ENCODE results near the gene HOXD3. TPM values are rescaled to one million over a fixed set of nuclear protein-coding genes. Genes with fewer than 3 reads are reported as not detected.

Gene HOXD3
- total and polyA plus RNA-seq, 2 of the 8 experiments (the other 6 are each of a cell fraction or from before 2014, with no cell fraction given): not detected

DNA sequence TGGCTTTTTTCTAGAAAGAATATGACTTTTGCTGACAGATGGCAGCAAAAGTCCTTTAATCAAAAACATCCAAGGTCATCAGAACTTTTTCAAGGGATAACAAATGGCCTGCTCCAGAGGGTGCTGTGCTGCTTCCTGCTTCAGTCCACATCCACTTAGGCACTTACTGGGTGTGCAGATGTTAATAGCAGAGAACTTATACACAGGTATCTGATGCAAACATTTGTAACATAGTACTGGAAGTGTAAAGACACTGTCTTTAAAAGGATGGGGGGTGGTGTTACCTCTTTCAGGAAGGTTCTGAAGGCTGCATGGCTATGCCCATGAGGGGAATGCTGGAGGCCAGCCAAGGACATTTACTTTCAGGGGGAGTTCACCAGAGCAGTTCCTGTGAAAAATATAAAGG is 22.1 kb upstream of the HOXD3 start:
- H3K23ac ChIP-seq (ENCODE audit: insufficient read length): no peak overlapping the region
- no peak overlapping the region for H2BK15ac ChIP-seq (ENCODE audit: low read length)
- peaks cover 6 to 30% of the 10 kb centered on the region in 2 experiments for H4K20me1 ChIP-seq (replicated peaks in 1 of 2; ENCODE audit: control insufficient read depth in 1 of 2, insufficient read depth in 2 of 2, low read length in 2 of 2)
- no peak overlapping the region for H2BK12ac ChIP-seq (ENCODE audit: low read depth, low read length)
- H3K79me2 ChIP-seq (ENCODE audit: control insufficient read depth in 1 of 2, insufficient read depth in 2 of 2, low read length in 2 of 2): no peaks in the 10 kb centered on the region
- no peak overlapping the region for H3K56ac ChIP-seq (replicated peaks; ENCODE audit: insufficient read length, low read depth, low read length)
- FAIRE-seq (no peak), DNase-seq (ENCODE audit: low read depth in 1 of 2, low spot score in 2 of 2) (peak in 1 of 2 experiments; percentile 33)
- H3K27ac ChIP-seq (ENCODE audit: low read depth, low read length): no peak overlapping the region
- H2AK5ac ChIP-seq (ENCODE audit: low read depth, low read length): no peak overlapping the region
- no peak overlapping the region for H4K91ac ChIP-seq (replicated peaks; ENCODE audit: insufficient read length, low read length)
- H3K27me3 ChIP-seq (replicated peaks in 1 of 4; ENCODE audit: control insufficient read depth in 3 of 4, extremely low read depth in 1 of 4, insufficient read depth in 3 of 4, low read length in 3 of 4): peaks cover 93 to 100% (median 98%) of the 10 kb centered on the region in 4 experiments
- H3K4ac ChIP-seq (replicated peaks; ENCODE audit: insufficient read length, low read depth, low read length): no peak overlapping the region
- peaks cover 0 to 19% (median 0%) of the 10 kb centered on the region in 4 experiments; a peak in 1 of 8 replicates for H3K36me3 ChIP-seq (ENCODE audit: control insufficient read depth in 2 of 4, insufficient read depth in 4 of 4, low read length in 3 of 4)
- no peak overlapping the region for H4K8ac ChIP-seq (ENCODE audit: extremely low read depth, insufficient read depth, low read length)
- H2BK20ac ChIP-seq (ENCODE audit: low read length): no peak overlapping the region
- no peak overlapping the region for H3K18ac ChIP-seq (ENCODE audit: extremely low read depth, low read length)
- POLR2A ChIA-PET (ENCODE audit: partially characterized antibody): no interaction called here
- no peak overlapping the region for H3K9ac ChIP-seq (replicated peaks in 1 of 4; ENCODE audit: extremely low read depth in 1 of 4, low read depth in 3 of 4, low read length in 3 of 4)
- no peak overlapping the region for H2AFZ ChIP-seq (ENCODE audit: low read length)
- no peaks in the 10 kb centered on the region for H3K9me3 ChIP-seq (ENCODE audit: insufficient read depth in 2 of 2, low read depth in 1 of 2, low read length in 1 of 2)
- TF ChIP-seq HDAC6 (IDR thresholded peaks at IDR 0.05; ENCODE audit: low read depth, low read length) (no peak), RNF2 (IDR thresholded peaks at IDR 0.05; ENCODE audit: borderline replicate concordance, low read depth, low read length, missing control alignments, poor library complexity, severe bottlenecking) (peak; percentile 34)
- no peaks in the 10 kb centered on the region for H3K79me1 ChIP-seq (ENCODE audit: low read depth, low read length)
- CTCF ChIA-PET (ENCODE audit: partially characterized antibody): interaction anchor here (2.5 to 4.5 kb wide), 2 partner anchors 14 to 25 kb away, joined by 14 to 24 read pairs; no protein-coding TSS in a partner anchor
- peaks cover 0 to 7% (median 3%) of the 10 kb centered on the region in 4 experiments; a peak in 5 of 7 replicates for H3K4me1 ChIP-seq (replicated peaks in 1 of 4; ENCODE audit: control insufficient read depth in 3 of 4, insufficient read depth in 4 of 4, low read length in 3 of 4)
- no peak overlapping the region for H4K5ac ChIP-seq (ENCODE audit: insufficient read length, low read depth, low read length)
- no peak overlapping the region; a peak in 1 of 4 replicates for H3K4me2 ChIP-seq (ENCODE audit: insufficient read depth in 1 of 2, low read depth in 2 of 2, low read length in 2 of 2)
- no peak overlapping the region for H2BK5ac ChIP-seq (ENCODE audit: low read depth, low read length)
- H3K14ac ChIP-seq (ENCODE audit: insufficient read length): no peak overlapping the region
- H3K4me3 ChIP-seq (ENCODE audit: extremely low read depth in 1 of 4, insufficient read depth in 2 of 4, low read depth in 3 of 4, low read length in 4 of 4): no peak overlapping the region
- H2BK120ac ChIP-seq (replicated peaks; ENCODE audit: low read depth, low read length): no peak overlapping the region
- H3K23me2 ChIP-seq (ENCODE audit: low read depth, low read length): peaks cover 3% of the 10 kb centered on the region; the same call in 1 of the 2 replicates
